HepG2 (cell line): ENCODE measurements around the gene SOS2. TPM values are rescaled to one million over a fixed set of nuclear protein-coding genes. Genes with fewer than 3 reads are reported as not detected.

Source experiments
- ATM ChIP-seq: fragments of 450-650 bp; IDR thresholded peaks from 2 replicates; pipeline ENCODE4 v1.7.1; 2017; ENCODE audit warnings: mild to moderate bottlenecking, borderline replicate concordance
- HNRNPL ChIP-seq: fragments of 200-400 bp; formaldehyde crosslinking; IDR thresholded peaks from 2 replicates; pipeline ENCODE4 v1.6.1; 2017; ENCODE audit warnings: mild to moderate bottlenecking, low read depth, low read length
- HOXD1 ChIP-seq: sonication (generic); formaldehyde crosslinking; IDR thresholded peaks from 2 replicates; pipeline ENCODE4 v1.5.0; 2020; ENCODE audit warnings: missing genetic modification reagents
- NCOR1 ChIP-seq: fragments of 200-600 bp; sonication (generic); IDR thresholded peaks from 2 replicates; pipeline ENCODE4 v1.7.0; 2017; ENCODE audit warnings: antibody characterized with exemption, low read length, borderline replicate concordance
- RBM39 ChIP-seq: fragments of 200-400 bp; formaldehyde crosslinking; IDR thresholded peaks from one replicate; pipeline ENCODE4 v1.6.1; 2018; ENCODE audit warnings: antibody characterized with exemption, mild to moderate bottlenecking, low read depth, low read length; ENCODE audit not compliant: poor library complexity, severe bottlenecking
- ZNF180 ChIP-seq: sonication (generic); formaldehyde crosslinking; IDR thresholded peaks from 2 replicates; pipeline ENCODE4 v1.4.0; 2020; ENCODE audit warnings: low read depth, missing genetic modification reagents, borderline replicate concordance
- ZNF530 ChIP-seq: sonication (generic); formaldehyde crosslinking; IDR thresholded peaks from 2 replicates; pipeline ENCODE4 v1.5.0; 2020; ENCODE audit warnings: low read depth, mild to moderate bottlenecking, missing genetic modification reagents
- polyA plus RNA-seq, 8 experiments: library from polyadenylated mRNA; depleted of rRNA in 3 of 8; stranded (reverse) in 7 of 8; unstranded in 1 of 8; fragments of >200 nt; fragmentation: Illumina TruSeq in 4 of 8; extraction: Trizol in 4 of 8; gene quantifications; 2 replicates each; pipeline versions ENCODE4 v1.2.1 to v1.2.3, GENCODE V29; 2011 to 2016; ENCODE audit warnings: low read depth in 4 of 8, missing spikeins in 1 of 8, mixed read lengths in 1 of 8; ENCODE audit not compliant: insufficient read depth in 1 of 8
- total RNA-seq, 5 experiments: library from RNA; depleted of rRNA; stranded (reverse); fragments of >200 nt; fragmentation: Illumina TruSeq; extraction: Trizol; gene quantifications; 2 replicates each; pipeline ENCODE4 v1.2.3, GENCODE V29; 2016; ENCODE audit warnings: low read depth in 1 of 5
- TF ChIP-seq, protein P1 (sequence below): sonication (generic); formaldehyde crosslinking; IDR thresholded peaks from 2 replicates; pipeline ENCODE4 v1.5.1; 2020; ENCODE audit warnings: mild to moderate bottlenecking, missing genetic modification reagents
- TF ChIP-seq, protein P2 (sequence below): IDR thresholded peaks from 2 replicates; pipeline ENCODE4 v1.6.1; 2016; ENCODE audit warnings: mild to moderate bottlenecking, missing biosample characterization, missing genetic modification reagents
- TF ChIP-seq, protein P3 (sequence below): conservative IDR thresholded peaks from 2 replicates; pipeline ENCODE4 v1.6.1; 2018; ENCODE audit warnings: missing genetic modification reagents
- TF ChIP-seq, protein P4 (sequence below), 2 experiments: sonication (generic) in 1 of 2; formaldehyde crosslinking in 1 of 2; IDR thresholded peaks; 2 replicates each; pipeline versions ENCODE4 v1.6.1 to v1.9.0; 2014 to 2022; ENCODE audit warnings: antibody characterized with exemption in 1 of 2, borderline replicate concordance in 1 of 2, inconsistent platforms in 1 of 2, low read depth in 1 of 2, missing genetic modification reagents in 1 of 2
- TF ChIP-seq, protein P5 (sequence below): sonication (generic); formaldehyde crosslinking; IDR thresholded peaks from 2 replicates; pipeline ENCODE4 v1.9.0; 2021; ENCODE audit warnings: missing genetic modification reagents, borderline replicate concordance
- TF ChIP-seq, protein P6 (sequence below): sonication (generic); formaldehyde crosslinking; IDR thresholded peaks from 2 replicates; pipeline ENCODE4 v1.4.0; 2020; ENCODE audit warnings: missing genetic modification reagents

The SOS2 gene
- total and polyA plus RNA-seq, 2 of the 13 experiments (the other 11 are each of a cell fraction or from before 2014, with no cell fraction given): 9.3 to 12.1 TPM

DNA sequence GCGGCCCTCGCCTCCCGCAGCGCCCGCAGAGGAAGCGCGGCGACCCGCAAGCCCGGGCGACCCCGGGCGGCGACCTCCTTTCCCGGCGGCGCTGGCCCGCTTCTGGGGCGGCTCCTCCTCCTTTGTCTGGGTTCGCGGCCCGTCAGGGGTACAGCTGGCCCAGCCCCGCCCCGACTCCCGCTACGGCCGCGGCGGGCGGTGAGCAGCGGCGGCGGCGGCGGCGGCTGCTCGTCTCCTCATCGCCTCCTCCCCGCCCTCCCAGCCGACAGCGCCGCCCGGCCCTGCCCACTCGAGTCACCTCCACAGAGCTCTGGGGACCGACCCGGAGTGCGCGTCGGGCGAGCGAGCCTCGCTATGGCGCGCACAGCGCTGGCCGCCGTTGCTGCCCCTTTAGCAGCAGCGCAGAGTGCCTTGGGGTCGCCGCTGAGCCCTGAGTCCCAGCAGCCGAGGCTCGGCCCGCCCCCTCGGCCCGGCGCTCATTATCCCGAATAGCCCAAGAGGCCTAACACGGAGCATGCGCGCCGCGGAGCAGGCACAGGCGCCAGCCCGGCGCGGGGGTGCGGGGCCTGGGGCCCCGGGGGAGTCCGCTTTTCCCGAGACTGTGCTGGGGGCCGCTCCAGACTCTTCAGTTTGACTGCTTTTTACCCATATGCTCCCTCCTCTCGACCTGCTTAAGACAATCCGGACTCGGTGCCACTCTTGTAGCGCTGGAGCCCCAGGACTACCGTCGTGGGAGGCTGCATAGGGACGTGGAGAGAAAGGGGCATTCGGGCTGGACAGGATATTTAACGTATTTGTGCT, at the start of gene SOS2 (continued):
- TF ChIP-seq, protein P1, sequence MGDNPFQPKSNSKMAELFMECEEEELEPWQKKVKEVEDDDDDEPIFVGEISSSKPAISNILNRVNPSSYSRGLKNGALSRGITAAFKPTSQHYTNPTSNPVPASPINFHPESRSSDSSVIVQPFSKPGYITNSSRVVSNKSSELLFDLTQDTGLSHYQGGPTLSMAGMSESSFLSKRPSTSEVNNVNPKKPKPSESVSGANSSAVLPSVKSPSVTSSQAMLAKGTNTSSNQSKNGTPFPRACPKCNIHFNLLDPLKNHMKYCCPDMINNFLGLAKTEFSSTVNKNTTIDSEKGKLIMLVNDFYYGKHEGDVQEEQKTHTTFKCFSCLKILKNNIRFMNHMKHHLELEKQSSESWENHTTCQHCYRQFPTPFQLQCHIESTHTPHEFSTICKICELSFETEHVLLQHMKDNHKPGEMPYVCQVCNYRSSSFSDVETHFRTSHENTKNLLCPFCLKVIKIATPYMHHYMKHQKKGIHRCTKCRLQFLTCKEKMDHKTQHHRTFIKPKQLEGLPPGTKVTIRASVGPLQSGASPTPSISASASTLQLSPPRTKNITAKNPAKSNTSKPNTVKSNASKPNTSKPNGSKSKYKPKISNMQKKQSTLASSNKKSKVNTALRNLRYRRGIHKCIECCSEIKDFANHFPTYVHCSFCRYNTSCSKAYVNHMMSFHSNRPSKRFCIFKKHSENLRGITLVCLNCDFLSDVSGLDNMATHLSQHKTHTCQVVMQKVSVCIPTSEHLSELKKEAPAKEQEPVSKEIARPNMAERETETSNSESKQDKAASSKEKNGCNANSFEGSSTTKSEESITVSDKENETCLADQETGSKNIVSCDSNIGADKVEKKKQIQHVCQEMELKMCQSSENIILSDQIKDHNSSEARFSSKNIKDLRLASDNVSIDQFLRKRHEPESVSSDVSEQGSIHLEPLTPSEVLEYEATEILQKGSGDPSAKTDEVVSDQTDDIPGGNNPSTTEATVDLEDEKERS (CRISPR knock-in tag): no peak
- TF ChIP-seq NCOR1 (no peak), ZNF530 (CRISPR knock-in tag) (no peak), RBM39 (no peak), HOXD1 (CRISPR knock-in tag) (no peak), ATM (no peak), ZNF180 (no peak), HNRNPL (no peak)
- TF ChIP-seq, protein P2, sequence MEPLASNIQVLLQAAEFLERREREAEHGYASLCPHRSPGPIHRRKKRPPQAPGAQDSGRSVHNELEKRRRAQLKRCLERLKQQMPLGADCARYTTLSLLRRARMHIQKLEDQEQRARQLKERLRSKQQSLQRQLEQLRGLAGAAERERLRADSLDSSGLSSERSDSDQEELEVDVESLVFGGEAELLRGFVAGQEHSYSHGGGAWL (CRISPR knock-in tag): no peak; the same call in 1 of the 2 replicates
- TF ChIP-seq, protein P3, sequence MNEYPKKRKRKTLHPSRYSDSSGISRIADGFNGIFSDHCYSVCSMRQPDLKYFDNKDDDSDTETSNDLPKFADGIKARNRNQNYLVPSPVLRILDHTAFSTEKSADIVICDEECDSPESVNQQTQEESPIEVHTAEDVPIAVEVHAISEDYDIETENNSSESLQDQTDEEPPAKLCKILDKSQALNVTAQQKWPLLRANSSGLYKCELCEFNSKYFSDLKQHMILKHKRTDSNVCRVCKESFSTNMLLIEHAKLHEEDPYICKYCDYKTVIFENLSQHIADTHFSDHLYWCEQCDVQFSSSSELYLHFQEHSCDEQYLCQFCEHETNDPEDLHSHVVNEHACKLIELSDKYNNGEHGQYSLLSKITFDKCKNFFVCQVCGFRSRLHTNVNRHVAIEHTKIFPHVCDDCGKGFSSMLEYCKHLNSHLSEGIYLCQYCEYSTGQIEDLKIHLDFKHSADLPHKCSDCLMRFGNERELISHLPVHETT (CRISPR knock-in tag): peak; percentile 57; the same call in 1 of the 2 replicates
- TF ChIP-seq, protein P4, sequence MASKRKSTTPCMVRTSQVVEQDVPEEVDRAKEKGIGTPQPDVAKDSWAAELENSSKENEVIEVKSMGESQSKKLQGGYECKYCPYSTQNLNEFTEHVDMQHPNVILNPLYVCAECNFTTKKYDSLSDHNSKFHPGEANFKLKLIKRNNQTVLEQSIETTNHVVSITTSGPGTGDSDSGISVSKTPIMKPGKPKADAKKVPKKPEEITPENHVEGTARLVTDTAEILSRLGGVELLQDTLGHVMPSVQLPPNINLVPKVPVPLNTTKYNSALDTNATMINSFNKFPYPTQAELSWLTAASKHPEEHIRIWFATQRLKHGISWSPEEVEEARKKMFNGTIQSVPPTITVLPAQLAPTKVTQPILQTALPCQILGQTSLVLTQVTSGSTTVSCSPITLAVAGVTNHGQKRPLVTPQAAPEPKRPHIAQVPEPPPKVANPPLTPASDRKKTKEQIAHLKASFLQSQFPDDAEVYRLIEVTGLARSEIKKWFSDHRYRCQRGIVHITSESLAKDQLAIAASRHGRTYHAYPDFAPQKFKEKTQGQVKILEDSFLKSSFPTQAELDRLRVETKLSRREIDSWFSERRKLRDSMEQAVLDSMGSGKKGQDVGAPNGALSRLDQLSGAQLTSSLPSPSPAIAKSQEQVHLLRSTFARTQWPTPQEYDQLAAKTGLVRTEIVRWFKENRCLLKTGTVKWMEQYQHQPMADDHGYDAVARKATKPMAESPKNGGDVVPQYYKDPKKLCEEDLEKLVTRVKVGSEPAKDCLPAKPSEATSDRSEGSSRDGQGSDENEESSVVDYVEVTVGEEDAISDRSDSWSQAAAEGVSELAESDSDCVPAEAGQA (IDR thresholded peaks at IDR 0.05; ENCODE audit: low read depth): no peak
- TF ChIP-seq, protein P4 (CRISPR knock-in tag; IDR thresholded peaks at IDR 0.05; ENCODE audit: borderline replicate concordance): peak; percentile 46; the same call in 1 of the 2 replicates
- TF ChIP-seq, protein P5, sequence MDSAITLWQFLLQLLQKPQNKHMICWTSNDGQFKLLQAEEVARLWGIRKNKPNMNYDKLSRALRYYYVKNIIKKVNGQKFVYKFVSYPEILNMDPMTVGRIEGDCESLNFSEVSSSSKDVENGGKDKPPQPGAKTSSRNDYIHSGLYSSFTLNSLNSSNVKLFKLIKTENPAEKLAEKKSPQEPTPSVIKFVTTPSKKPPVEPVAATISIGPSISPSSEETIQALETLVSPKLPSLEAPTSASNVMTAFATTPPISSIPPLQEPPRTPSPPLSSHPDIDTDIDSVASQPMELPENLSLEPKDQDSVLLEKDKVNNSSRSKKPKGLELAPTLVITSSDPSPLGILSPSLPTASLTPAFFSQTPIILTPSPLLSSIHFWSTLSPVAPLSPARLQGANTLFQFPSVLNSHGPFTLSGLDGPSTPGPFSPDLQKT (CRISPR knock-in tag): no peak
- TF ChIP-seq, protein P6, sequence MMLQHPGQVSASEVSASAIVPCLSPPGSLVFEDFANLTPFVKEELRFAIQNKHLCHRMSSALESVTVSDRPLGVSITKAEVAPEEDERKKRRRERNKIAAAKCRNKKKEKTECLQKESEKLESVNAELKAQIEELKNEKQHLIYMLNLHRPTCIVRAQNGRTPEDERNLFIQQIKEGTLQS (CRISPR knock-in tag): 0 out of 2 replicates have a peak, but pooled peaks have one; percentile 49
